Lung (tissue), 12 donors: ENCODE measurements around the gene SPATS2L. TPM values are rescaled to one million over a fixed set of nuclear protein-coding genes. Genes with fewer than 3 reads are reported as not detected.
A peak's percentile ranks its signal among the peaks of the same experiment; 100 is the strongest.

Experiments
- ATAC-seq: fragments of 200-7000 bp; cut with Tn5 transposase; one replicate; pipeline ENCODE4 v1.9.1; 2020; ENCODE audit warnings: moderate number of reproducible peaks; ENCODE audit not compliant: insufficient read depth, low FRiP score
- DNase-seq, 3 donors: peaks; one replicate each; pipeline ENCODE4 v3.0.0-alpha.2; 2013 to 2017
- H3K27ac ChIP-seq, 2 donors: one replicate each; pipeline ENCODE4 v1.5.1; 2013; ENCODE audit warnings: mild to moderate bottlenecking in 2 of 2, moderate library complexity in 2 of 2, control low read depth in 1 of 2, inconsistent platforms in 1 of 2, low read depth in 1 of 2, low read length in 1 of 2
- H3K27me3 ChIP-seq, 3 donors: one replicate each; pipeline ENCODE4 v1.5.1; 2013; ENCODE audit warnings: low read length in 2 of 3; ENCODE audit not compliant: control insufficient read depth in 3 of 3, insufficient read depth in 3 of 3
- H3K36me3 ChIP-seq, 4 donors: one replicate each; pipeline ENCODE4 v1.5.1; 2013; ENCODE audit warnings: low read length in 4 of 4, mild to moderate bottlenecking in 1 of 4, moderate library complexity in 1 of 4; ENCODE audit not compliant: control insufficient read depth in 4 of 4, insufficient read depth in 4 of 4
- H3K4me1 ChIP-seq, 5 donors: one replicate each; pipeline ENCODE4 v1.5.1; 2013; ENCODE audit warnings: low read length in 5 of 5, mild to moderate bottlenecking in 2 of 5, moderate library complexity in 1 of 5; ENCODE audit not compliant: control insufficient read depth in 5 of 5, insufficient read depth in 5 of 5
- H3K4me3 ChIP-seq: one replicate; pipeline ENCODE4 v1.5.1; 2013; ENCODE audit warnings: mild to moderate bottlenecking, control low read depth, moderate library complexity
- H3K9ac ChIP-seq, 2 donors: one replicate each; pipeline ENCODE4 v1.5.1; 2013; ENCODE audit warnings: low read length in 2 of 2, control low read depth in 1 of 2; ENCODE audit not compliant: insufficient read depth in 1 of 2
- H3K9me3 ChIP-seq, 4 donors: one replicate each; pipeline ENCODE4 v1.5.1; 2013; ENCODE audit warnings: low read length in 3 of 4, mild to moderate bottlenecking in 1 of 4, moderate library complexity in 1 of 4; ENCODE audit not compliant: control insufficient read depth in 4 of 4, insufficient read depth in 3 of 4
- CTCF ChIP-seq: IDR thresholded peaks from 2 replicates; pipeline ENCODE4 v1.5.1; 2012; ENCODE audit warnings: mild to moderate bottlenecking; ENCODE audit errors: control extremely low read depth, extremely low read depth
- WGBS, 2 donors: extraction: QIAGEN DNeasy Blood & Tissue Kit; methylation state at CpG; one replicate each; pipeline ENCODE4 v1.1.7; 2013; 5-methylcytosine and 5-hydroxymethylcytosine counted together
- polyA plus RNA-seq, 2 donors: library from polyadenylated mRNA; stranded (reverse); fragments of 200-250 nt; gene quantifications; one replicate each; pipeline ENCODE4 v1.2.1, GENCODE V29; 2013
- total RNA-seq, 2 donors: library from RNA; depleted of rRNA in 1 of 2; stranded (reverse); fragments of >200 nt in 1 of 2; gene quantifications; one replicate each; pipeline ENCODE4 v1.2.1, GENCODE V29; 2014 to 2021
- donor health status: control.
- donor health status: control.
- donor health status: Bipolar disorder and iron deficiency.
- donor health status: healthy.
- donor health status: DM: yes; HTN: yes; CAD: no.

Gene SPATS2L
- total and polyA plus RNA-seq, 4 donors, result 30.5 to 96.8 (median 57.2) TPM

- no peak for TF ChIP-seq CTCF
- no peaks in the 10 kb centered on the region for H3K27me3 ChIP-seq
- WGBS, 2 donors, result 89 to 90% methylated on average over 7 of the region's 7 CpGs
Observed at GRCh38 chr2:200422532-200423261, 116.2 kb downstream of the SPATS2L start.

GRCh38 chr2:200423541-200423940, 117.0 kb downstream of the SPATS2L start:
- DNase-seq (no peak), ATAC-seq (no peak)
- no peak for TF ChIP-seq CTCF
- Histone ChIP-seq H3K9me3 (no peaks in the 10 kb centered on the region), H3K4me1 (peaks cover 0 to 2% (median 0%) of the 10 kb centered on the region in 5 donors), H3K4me3 (no peak overlapping the region), H3K27ac (no peak overlapping the region), H3K27me3 (no peaks in the 10 kb centered on the region), H3K36me3 (peaks cover 5 to 25% (median 14%) of the 10 kb centered on the region in 4 donors), H3K9ac (no peak overlapping the region)
- WGBS, 2 donors, result 94 to 97% methylated on average over 2 of the region's 2 CpGs

More at GRCh38 chr2:200422532-200423261, 116.2 kb downstream of the SPATS2L start:
- Histone ChIP-seq H3K9ac (no peak overlapping the region), H3K9me3 (no peaks in the 10 kb centered on the region), H3K4me3 (no peak overlapping the region), H3K27ac (no peak overlapping the region), H3K4me1 (peaks cover 0 to 2% (median 0%) of the 10 kb centered on the region in 5 donors), H3K36me3 (peaks cover 5 to 26% (median 13%) of the 10 kb centered on the region in 4 donors)
- ATAC-seq, result no peak
- no peak for DNase-seq

- peaks cover 0 to 2% (median 0%) of the 10 kb centered on the region in 5 donors for H3K4me1 ChIP-seq
- 81 to 89% methylated on average over 12 to 14 of the region's 14 CpGs for WGBS, 2 donors
- no peaks in the 10 kb centered on the region for H3K27me3 ChIP-seq
- H3K4me3 ChIP-seq, result no peak overlapping the region
- DNase-seq (no peak), ATAC-seq (no peak)
- peaks cover 5 to 22% (median 9%) of the 10 kb centered on the region in 4 donors for H3K36me3 ChIP-seq
- no peak for TF ChIP-seq CTCF
- no peaks in the 10 kb centered on the region for H3K9me3 ChIP-seq
- H3K27ac ChIP-seq, result no peak overlapping the region
- peak overlapping the region in 1 of 2 donors; percentile 42 for H3K9ac ChIP-seq
Observed at GRCh38 chr2:200425026-200425821, 118.7 kb downstream of the SPATS2L start.
